HepG2 (cell line): ENCODE results near the gene HSF2BP. TPM values are rescaled to one million over a fixed set of nuclear protein-coding genes. Genes with fewer than 3 reads are reported as not detected.

Experiments
- KDM1A ChIP-seq: IDR thresholded peaks from 2 replicates; pipeline ENCODE4 v1.6.1; 2016; ENCODE audit warnings: missing compliant biosample characterization
- SMAD1 ChIP-seq: sonication (generic); formaldehyde crosslinking; IDR thresholded peaks from 2 replicates; pipeline ENCODE4 v1.4.0; 2020; ENCODE audit warnings: missing genetic modification reagents, low read depth, mild to moderate bottlenecking, borderline replicate concordance
- STAG1 ChIP-seq: sonication (generic); formaldehyde crosslinking; IDR thresholded peaks from 2 replicates; pipeline ENCODE4 v1.4.0; 2020; ENCODE audit warnings: missing genetic modification reagents
- ZFP41 ChIP-seq: sonication (generic); formaldehyde crosslinking; IDR thresholded peaks from 2 replicates; pipeline ENCODE4 v1.4.0; 2020; ENCODE audit warnings: mild to moderate bottlenecking, missing genetic modification reagents, borderline replicate concordance
- ZKSCAN5 ChIP-seq: sonication (generic); formaldehyde crosslinking; IDR thresholded peaks from 2 replicates; pipeline ENCODE4 v1.5.1; 2020; ENCODE audit warnings: mild to moderate bottlenecking, missing genetic modification reagents
- ZNF431 ChIP-seq: sonication (generic); formaldehyde crosslinking; IDR thresholded peaks from 2 replicates; pipeline ENCODE4 v1.9.0; 2022; ENCODE audit warnings: missing genetic modification reagents, low read depth, mild to moderate bottlenecking, borderline replicate concordance
- ZNF510 ChIP-seq: sonication (generic); formaldehyde crosslinking; IDR thresholded peaks from 2 replicates; pipeline ENCODE4 v1.4.0; 2020; ENCODE audit warnings: low read depth, mild to moderate bottlenecking, missing genetic modification reagents
- ZNF569 ChIP-seq: sonication (generic); formaldehyde crosslinking; IDR thresholded peaks from 2 replicates; pipeline ENCODE4 v1.5.0; 2020; ENCODE audit warnings: mild to moderate bottlenecking, missing genetic modification reagents, moderate library complexity, borderline replicate concordance
- ZNF674 ChIP-seq: sonication (generic); formaldehyde crosslinking; IDR thresholded peaks from 2 replicates; pipeline ENCODE4 v1.5.0; 2020; ENCODE audit warnings: low read depth, mild to moderate bottlenecking, missing genetic modification reagents
- ZNF713 ChIP-seq: sonication (generic); formaldehyde crosslinking; IDR thresholded peaks from 2 replicates; pipeline ENCODE4 v1.4.0; 2020; ENCODE audit warnings: mild to moderate bottlenecking, missing genetic modification reagents
- polyA plus RNA-seq, 8 experiments: library from polyadenylated mRNA; depleted of rRNA in 3 of 8; stranded (reverse) in 7 of 8; unstranded in 1 of 8; fragments of >200 nt; fragmentation: Illumina TruSeq in 4 of 8; extraction: Trizol in 4 of 8; gene quantifications; 2 replicates each; pipeline versions ENCODE4 v1.2.1 to v1.2.3, GENCODE V29; 2011 to 2016; ENCODE audit warnings: low read depth in 4 of 8, missing spikeins in 1 of 8, mixed read lengths in 1 of 8; ENCODE audit not compliant: insufficient read depth in 1 of 8
- total RNA-seq, 5 experiments: library from RNA; depleted of rRNA; stranded (reverse); fragments of >200 nt; fragmentation: Illumina TruSeq; extraction: Trizol; gene quantifications; 2 replicates each; pipeline ENCODE4 v1.2.3, GENCODE V29; 2016; ENCODE audit warnings: low read depth in 1 of 5
- TF ChIP-seq, protein P1 (sequence below): IDR thresholded peaks from 2 replicates; pipeline ENCODE4 v1.6.1; 2016
- TF ChIP-seq, protein P2 (sequence below): IDR thresholded peaks from 2 replicates; pipeline ENCODE4 v1.4.0; 2020; ENCODE audit warnings: mild to moderate bottlenecking, missing genetic modification reagents
- TF ChIP-seq, protein P3 (sequence below): IDR thresholded peaks from 2 replicates; pipeline ENCODE4 v1.6.1; 2018; ENCODE audit warnings: missing genetic modification reagents
- TF ChIP-seq, protein P4 (sequence below): sonication (generic); formaldehyde crosslinking; IDR thresholded peaks from 2 replicates; pipeline ENCODE4 v1.5.0; 2020; ENCODE audit warnings: mild to moderate bottlenecking, missing genetic modification reagents
- TF ChIP-seq, protein P5 (sequence below): sonication (generic); formaldehyde crosslinking; IDR thresholded peaks from 2 replicates; pipeline ENCODE4 v1.4.0; 2020; ENCODE audit warnings: missing genetic modification reagents, borderline replicate concordance

HSF2BP gene
- total and polyA plus RNA-seq, 2 of the 13 experiments (the other 11 are each of a cell fraction or from before 2014, with no cell fraction given): 0.67 to 2.2 TPM

DNA sequence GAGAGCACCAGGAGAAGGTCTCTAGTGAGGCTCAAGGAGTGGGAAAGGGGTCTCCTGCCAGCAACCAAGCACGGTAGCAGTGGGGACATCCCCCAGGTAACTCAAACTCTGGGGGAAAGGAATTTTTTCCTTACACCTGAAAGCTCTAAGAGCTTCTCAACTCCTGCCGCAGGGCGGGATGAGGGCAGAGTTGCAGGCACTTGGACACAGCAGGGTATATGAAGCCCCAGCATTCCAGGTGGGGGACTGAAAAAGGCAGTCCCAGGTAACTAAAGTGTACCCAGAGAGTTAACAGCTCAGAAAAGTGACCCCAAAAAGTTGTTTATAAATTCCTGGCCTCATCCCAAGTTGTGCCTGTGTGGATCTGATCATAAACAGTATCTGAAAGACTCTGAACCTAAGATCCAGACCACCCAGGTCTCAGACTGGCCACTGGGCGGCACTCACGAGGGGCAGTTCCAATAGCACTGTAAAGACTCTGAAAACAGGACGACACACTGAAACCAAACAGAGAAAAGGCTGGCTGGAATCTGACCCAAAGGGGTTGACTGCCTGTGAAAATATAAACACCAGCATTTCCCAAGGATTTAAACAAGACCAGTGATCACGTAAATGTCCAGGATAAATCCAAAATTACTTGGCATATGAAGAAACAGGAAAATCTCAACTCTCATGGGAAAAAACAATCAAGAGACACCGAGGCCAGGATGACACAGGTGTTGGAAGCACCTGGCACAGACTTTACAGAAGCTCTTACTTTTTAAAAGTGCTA is 47.5 kb downstream of the HSF2BP start (continued):
- TF ChIP-seq, protein P1, sequence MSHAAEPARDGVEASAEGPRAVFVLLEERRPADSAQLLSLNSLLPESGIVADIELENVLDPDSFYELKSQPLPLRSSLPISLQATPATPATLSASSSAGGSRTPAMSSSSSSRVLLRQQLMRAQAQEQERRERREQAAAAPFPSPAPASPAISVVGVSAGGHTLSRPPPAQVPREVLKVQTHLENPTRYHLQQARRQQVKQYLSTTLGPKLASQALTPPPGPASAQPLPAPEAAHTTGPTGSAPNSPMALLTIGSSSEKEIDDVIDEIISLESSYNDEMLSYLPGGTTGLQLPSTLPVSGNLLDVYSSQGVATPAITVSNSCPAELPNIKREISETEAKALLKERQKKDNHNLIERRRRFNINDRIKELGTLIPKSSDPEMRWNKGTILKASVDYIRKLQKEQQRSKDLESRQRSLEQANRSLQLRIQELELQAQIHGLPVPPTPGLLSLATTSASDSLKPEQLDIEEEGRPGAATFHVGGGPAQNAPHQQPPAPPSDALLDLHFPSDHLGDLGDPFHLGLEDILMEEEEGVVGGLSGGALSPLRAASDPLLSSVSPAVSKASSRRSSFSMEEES (CRISPR knock-in tag): 0 out of 2 replicates have a peak, but pooled peaks have one; percentile 27
- TF ChIP-seq, protein P2, sequence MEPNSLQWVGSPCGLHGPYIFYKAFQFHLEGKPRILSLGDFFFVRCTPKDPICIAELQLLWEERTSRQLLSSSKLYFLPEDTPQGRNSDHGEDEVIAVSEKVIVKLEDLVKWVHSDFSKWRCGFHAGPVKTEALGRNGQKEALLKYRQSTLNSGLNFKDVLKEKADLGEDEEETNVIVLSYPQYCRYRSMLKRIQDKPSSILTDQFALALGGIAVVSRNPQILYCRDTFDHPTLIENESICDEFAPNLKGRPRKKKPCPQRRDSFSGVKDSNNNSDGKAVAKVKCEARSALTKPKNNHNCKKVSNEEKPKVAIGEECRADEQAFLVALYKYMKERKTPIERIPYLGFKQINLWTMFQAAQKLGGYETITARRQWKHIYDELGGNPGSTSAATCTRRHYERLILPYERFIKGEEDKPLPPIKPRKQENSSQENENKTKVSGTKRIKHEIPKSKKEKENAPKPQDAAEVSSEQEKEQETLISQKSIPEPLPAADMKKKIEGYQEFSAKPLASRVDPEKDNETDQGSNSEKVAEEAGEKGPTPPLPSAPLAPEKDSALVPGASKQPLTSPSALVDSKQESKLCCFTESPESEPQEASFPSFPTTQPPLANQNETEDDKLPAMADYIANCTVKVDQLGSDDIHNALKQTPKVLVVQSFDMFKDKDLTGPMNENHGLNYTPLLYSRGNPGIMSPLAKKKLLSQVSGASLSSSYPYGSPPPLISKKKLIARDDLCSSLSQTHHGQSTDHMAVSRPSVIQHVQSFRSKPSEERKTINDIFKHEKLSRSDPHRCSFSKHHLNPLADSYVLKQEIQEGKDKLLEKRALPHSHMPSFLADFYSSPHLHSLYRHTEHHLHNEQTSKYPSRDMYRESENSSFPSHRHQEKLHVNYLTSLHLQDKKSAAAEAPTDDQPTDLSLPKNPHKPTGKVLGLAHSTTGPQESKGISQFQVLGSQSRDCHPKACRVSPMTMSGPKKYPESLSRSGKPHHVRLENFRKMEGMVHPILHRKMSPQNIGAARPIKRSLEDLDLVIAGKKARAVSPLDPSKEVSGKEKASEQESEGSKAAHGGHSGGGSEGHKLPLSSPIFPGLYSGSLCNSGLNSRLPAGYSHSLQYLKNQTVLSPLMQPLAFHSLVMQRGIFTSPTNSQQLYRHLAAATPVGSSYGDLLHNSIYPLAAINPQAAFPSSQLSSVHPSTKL (CRISPR knock-in tag): peak; percentile 42; the same call in 1 of the 2 replicates
- TF ChIP-seq KDM1A (CRISPR knock-in tag): no peak
- no peak for TF ChIP-seq ZNF510 (CRISPR knock-in tag)
- TF ChIP-seq ZNF674: no peak
- TF ChIP-seq ZFP41 (CRISPR knock-in tag): no peak
- TF ChIP-seq, protein P3, sequence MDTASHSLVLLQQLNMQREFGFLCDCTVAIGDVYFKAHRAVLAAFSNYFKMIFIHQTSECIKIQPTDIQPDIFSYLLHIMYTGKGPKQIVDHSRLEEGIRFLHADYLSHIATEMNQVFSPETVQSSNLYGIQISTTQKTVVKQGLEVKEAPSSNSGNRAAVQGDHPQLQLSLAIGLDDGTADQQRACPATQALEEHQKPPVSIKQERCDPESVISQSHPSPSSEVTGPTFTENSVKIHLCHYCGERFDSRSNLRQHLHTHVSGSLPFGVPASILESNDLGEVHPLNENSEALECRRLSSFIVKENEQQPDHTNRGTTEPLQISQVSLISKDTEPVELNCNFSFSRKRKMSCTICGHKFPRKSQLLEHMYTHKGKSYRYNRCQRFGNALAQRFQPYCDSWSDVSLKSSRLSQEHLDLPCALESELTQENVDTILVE (CRISPR knock-in tag): 0 out of 2 replicates have a peak, but pooled peaks have one; percentile 50
- peak; percentile 73 for TF ChIP-seq STAG1 (CRISPR knock-in tag)
- TF ChIP-seq ZNF569 (CRISPR knock-in tag): no peak
- TF ChIP-seq, protein P4, sequence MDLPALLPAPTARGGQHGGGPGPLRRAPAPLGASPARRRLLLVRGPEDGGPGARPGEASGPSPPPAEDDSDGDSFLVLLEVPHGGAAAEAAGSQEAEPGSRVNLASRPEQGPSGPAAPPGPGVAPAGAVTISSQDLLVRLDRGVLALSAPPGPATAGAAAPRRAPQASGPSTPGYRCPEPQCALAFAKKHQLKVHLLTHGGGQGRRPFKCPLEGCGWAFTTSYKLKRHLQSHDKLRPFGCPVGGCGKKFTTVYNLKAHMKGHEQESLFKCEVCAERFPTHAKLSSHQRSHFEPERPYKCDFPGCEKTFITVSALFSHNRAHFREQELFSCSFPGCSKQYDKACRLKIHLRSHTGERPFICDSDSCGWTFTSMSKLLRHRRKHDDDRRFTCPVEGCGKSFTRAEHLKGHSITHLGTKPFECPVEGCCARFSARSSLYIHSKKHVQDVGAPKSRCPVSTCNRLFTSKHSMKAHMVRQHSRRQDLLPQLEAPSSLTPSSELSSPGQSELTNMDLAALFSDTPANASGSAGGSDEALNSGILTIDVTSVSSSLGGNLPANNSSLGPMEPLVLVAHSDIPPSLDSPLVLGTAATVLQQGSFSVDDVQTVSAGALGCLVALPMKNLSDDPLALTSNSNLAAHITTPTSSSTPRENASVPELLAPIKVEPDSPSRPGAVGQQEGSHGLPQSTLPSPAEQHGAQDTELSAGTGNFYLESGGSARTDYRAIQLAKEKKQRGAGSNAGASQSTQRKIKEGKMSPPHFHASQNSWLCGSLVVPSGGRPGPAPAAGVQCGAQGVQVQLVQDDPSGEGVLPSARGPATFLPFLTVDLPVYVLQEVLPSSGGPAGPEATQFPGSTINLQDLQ: no peak
- TF ChIP-seq ZNF713 (CRISPR knock-in tag): no peak
- no peak for TF ChIP-seq ZNF431 (CRISPR knock-in tag)
- TF ChIP-seq, protein P5, sequence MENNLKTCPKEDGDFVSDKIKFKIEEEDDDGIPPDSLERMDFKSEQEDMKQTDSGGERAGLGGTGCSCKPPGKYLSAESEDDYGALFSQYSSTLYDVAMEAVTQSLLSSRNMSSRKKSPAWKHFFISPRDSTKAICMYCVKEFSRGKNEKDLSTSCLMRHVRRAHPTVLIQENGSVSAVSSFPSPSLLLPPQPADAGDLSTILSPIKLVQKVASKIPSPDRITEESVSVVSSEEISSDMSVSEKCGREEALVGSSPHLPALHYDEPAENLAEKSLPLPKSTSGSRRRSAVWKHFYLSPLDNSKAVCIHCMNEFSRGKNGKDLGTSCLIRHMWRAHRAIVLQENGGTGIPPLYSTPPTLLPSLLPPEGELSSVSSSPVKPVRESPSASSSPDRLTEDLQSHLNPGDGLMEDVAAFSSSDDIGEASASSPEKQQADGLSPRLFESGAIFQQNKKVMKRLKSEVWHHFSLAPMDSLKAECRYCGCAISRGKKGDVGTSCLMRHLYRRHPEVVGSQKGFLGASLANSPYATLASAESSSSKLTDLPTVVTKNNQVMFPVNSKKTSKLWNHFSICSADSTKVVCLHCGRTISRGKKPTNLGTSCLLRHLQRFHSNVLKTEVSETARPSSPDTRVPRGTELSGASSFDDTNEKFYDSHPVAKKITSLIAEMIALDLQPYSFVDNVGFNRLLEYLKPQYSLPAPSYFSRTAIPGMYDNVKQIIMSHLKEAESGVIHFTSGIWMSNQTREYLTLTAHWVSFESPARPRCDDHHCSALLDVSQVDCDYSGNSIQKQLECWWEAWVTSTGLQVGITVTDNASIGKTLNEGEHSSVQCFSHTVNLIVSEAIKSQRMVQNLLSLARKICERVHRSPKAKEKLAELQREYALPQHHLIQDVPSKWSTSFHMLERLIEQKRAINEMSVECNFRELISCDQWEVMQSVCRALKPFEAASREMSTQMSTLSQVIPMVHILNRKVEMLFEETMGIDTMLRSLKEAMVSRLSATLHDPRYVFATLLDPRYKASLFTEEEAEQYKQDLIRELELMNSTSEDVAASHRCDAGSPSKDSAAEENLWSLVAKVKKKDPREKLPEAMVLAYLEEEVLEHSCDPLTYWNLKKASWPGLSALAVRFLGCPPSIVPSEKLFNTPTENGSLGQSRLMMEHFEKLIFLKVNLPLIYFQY: peak; percentile 66
- no peak for TF ChIP-seq SMAD1 (CRISPR knock-in tag)
- TF ChIP-seq ZKSCAN5 (CRISPR knock-in tag): no peak
